Activated CD8-positive, alpha-beta memory T cell treated with anti-CD3 and anti-CD28 coated beads, Interleukin-2, amount 50 U/mL, for 1 hour (primary cell): Measurements from ENCODE around the gene MAML1.

ENCODE experiments used
- DNase-seq: peaks from one replicate; pipeline ENCODE4 v3.0.0-alpha.2; 2020; ENCODE audit errors: extremely low read depth

The MAML1 gene

GRCh38 chr5:179794575-179794974 lies 62.0 kb downstream of the MAML1 start:
- DNase-seq, result no peak

GRCh38 chr5:179795049-179795862 lies 62.6 kb downstream of the MAML1 start:
- no peak for DNase-seq

- DNase-seq, result no peak
These were observed 63.5 kb downstream of the MAML1 start for GRCh38 chr5:179795863-179796833.

- no peak for DNase-seq
These were observed 64.4 kb downstream of the MAML1 start for GRCh38 chr5:179796877-179797608.

GRCh38 chr5:179797741-179798140 lies 65.1 kb downstream of the MAML1 start:
- no peak for DNase-seq

GRCh38 chr5:179798144-179798770 lies 65.6 kb downstream of the MAML1 start:
- no peak for DNase-seq

GRCh38 chr5:179798771-179799643 lies 66.4 kb downstream of the MAML1 start:
- no peak for DNase-seq

GRCh38 chr5:179799644-179799973 lies 67.0 kb downstream of the MAML1 start:
- no peak for DNase-seq

- no peak for DNase-seq
These were observed 67.6 kb downstream of the MAML1 start for GRCh38 chr5:179800071-179800695.

GRCh38 chr5:179800696-179801201 lies 68.1 kb downstream of the MAML1 start:
- no peak for DNase-seq

GRCh38 chr5:179801304-179802206 lies 68.9 kb downstream of the MAML1 start:
- DNase-seq, result no peak

GRCh38 chr5:179802207-179802883 lies 69.7 kb downstream of the MAML1 start:
- no peak for DNase-seq

- no peak for DNase-seq
These were observed 70.4 kb downstream of the MAML1 start for GRCh38 chr5:179802950-179803562.

- no peak for DNase-seq
These were observed 71.3 kb downstream of the MAML1 start for GRCh38 chr5:179803651-179804554.

- DNase-seq, result no peak
These were observed 71.9 kb downstream of the MAML1 start for GRCh38 chr5:179804555-179804947.

GRCh38 chr5:179805070-179805528 lies 72.5 kb downstream of the MAML1 start:
- DNase-seq, result no peak
